GM23248 (cell line): ENCODE data around the gene RNASE9. TPM values are rescaled to one million over a fixed set of nuclear protein-coding genes. Genes with fewer than 3 reads are reported as not detected.
"Not testable (repeated sequence)": the region's sequence is repeated elsewhere in the genome, so short reads cannot be mapped to it uniquely, and the experiment has no call there.

Experiments used
- DNase-seq: peaks from one replicate; pipeline ENCODE4 v3.0.0-alpha.2; 2015
- H2AFZ ChIP-seq: fragments of 200-600 bp; sonication (generic); 2 replicates; pipeline ENCODE4 v1.6.1; 2016; ENCODE audit warnings: antibody characterized with exemption
- H3F3A ChIP-seq: fragments of 200-600 bp; sonication (generic); 2 replicates; pipeline ENCODE4 v1.6.1; 2016; ENCODE audit warnings: mild to moderate bottlenecking, antibody characterized with exemption, mixed run types; ENCODE audit not compliant: insufficient read depth
- H3K27ac ChIP-seq: fragments of 200-600 bp; sonication (generic); 2 replicates; pipeline ENCODE4 v1.5.1; 2016; ENCODE audit warnings: mild to moderate bottlenecking
- H3K27me3 ChIP-seq: fragments of 200-600 bp; sonication (generic); replicated peaks from 2 replicates; pipeline ENCODE4 v1.6.1; 2016; ENCODE audit warnings: mild to moderate bottlenecking; ENCODE audit not compliant: insufficient read depth
- H3K36me3 ChIP-seq: fragments of 200-600 bp; sonication (generic); 2 replicates; pipeline ENCODE4 v1.6.1; 2016; ENCODE audit warnings: low read depth, mild to moderate bottlenecking
- H3K4me1 ChIP-seq: fragments of 200-600 bp; sonication (generic); 2 replicates; pipeline ENCODE4 v1.6.1; 2016; ENCODE audit warnings: mild to moderate bottlenecking; ENCODE audit not compliant: insufficient read depth
- H3K4me2 ChIP-seq: fragments of 200-600 bp; sonication (generic); one replicate; pipeline ENCODE4 v1.6.1; 2016; ENCODE audit warnings: mild to moderate bottlenecking; ENCODE audit not compliant: unreplicated experiment
- H3K4me3 ChIP-seq: fragments of 200-600 bp; sonication (generic); 2 replicates; pipeline ENCODE4 v1.5.1; 2016; ENCODE audit warnings: mild to moderate bottlenecking
- H3K79me2 ChIP-seq: fragments of 200-600 bp; sonication (generic); 2 replicates; pipeline ENCODE4 v1.6.1; 2016; ENCODE audit warnings: mild to moderate bottlenecking; ENCODE audit not compliant: insufficient read depth
- H3K9ac ChIP-seq: fragments of 200-600 bp; sonication (generic); 2 replicates; pipeline ENCODE4 v1.6.1; 2016; ENCODE audit warnings: mild to moderate bottlenecking
- H3K9me2 ChIP-seq: fragments of 200-600 bp; sonication (generic); 2 replicates; pipeline ENCODE4 v1.6.1; 2016; ENCODE audit warnings: mixed run types, mild to moderate bottlenecking, moderate library complexity; ENCODE audit not compliant: insufficient read depth
- H3K9me3 ChIP-seq: fragments of 200-600 bp; sonication (generic); one replicate; pipeline ENCODE4 v1.6.1; 2017; ENCODE audit warnings: low read depth
- H4K20me1 ChIP-seq: fragments of 200-600 bp; sonication (generic); 2 replicates; pipeline ENCODE4 v1.6.0; 2016; ENCODE audit not compliant: insufficient read depth
- EZH2 ChIP-seq: fragments of 200-600 bp; sonication (generic); IDR thresholded peaks from 2 replicates; pipeline ENCODE4 v1.6.1; 2018; ENCODE audit warnings: antibody characterized with exemption, mild to moderate bottlenecking; ENCODE audit not compliant: insufficient read depth, poor library complexity, severe bottlenecking
- EZH2phosphoT487 ChIP-seq: fragments of 200-600 bp; sonication (generic); IDR thresholded peaks from 2 replicates; pipeline ENCODE4 v1.6.1; 2018; ENCODE audit warnings: antibody characterized with exemption, moderate library complexity, mild to moderate bottlenecking, low read depth; ENCODE audit not compliant: insufficient read depth
- WGBS, 2 experiments: methylation state at CpG; one replicate each; pipeline ENCODE4 v1.1.6; 2015 to 2017; ENCODE audit warnings: low lambda C conversion rate in 2 of 2, low coverage in 1 of 2; ENCODE audit errors: missing lambda C conversion rate in 2 of 2; 5-methylcytosine and 5-hydroxymethylcytosine counted together
- in situ Hi-C: fragments of 300-500 bp; cut with MboI; formaldehyde crosslinking; loops from 2 replicates; pipeline ENCODE4 v1.15.0; 2020
- polyA plus RNA-seq: library from polyadenylated mRNA; unstranded; fragments of >200 nt; fragmentation: Nextera tagmentation; extraction: Ambion mirVana; gene quantifications from 2 replicates; pipeline ENCODE4 v1.2.1, GENCODE V29; 2016
- total RNA-seq: library from RNA; depleted of rRNA; stranded (reverse); fragments of >200 nt; shearing (Covaris generic); gene quantifications from 2 replicates; pipeline ENCODE4 v1.2.3, GENCODE V29; 2014

Gene RNASE9
- total and polyA plus RNA-seq, 2 experiments from 2014 or later: not detected

DNA sequence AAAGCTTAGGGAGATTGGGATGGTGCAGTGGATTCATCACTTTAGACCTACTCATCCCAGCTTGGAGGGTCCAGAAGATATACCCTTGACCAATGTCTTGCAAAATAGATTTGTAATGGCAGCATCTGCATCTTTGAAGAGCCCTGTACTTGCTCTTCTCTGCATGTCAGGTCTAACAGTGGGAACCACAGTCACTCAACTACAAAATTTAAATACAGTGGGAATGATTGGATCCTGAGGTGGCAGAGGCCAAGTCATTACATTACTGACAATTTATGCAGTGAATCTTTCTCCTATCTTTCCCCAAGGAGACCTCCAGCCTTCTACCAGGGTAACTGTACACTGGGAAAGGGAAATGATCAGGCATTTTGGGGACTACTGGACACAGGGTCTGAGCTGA lies 8.2 kb upstream of the RNASE9 start:
- no peak for DNase-seq
- 0 out of 2 replicates have a peak, but pooled peaks cover 4% of the 10 kb centered on the region for H3K27me3 ChIP-seq
- H4K20me1 ChIP-seq: no peaks in the 10 kb centered on the region
- no peak overlapping the region for H3K4me2 ChIP-seq
- H3K9me3 ChIP-seq: no peaks in the 10 kb centered on the region
- H3K27ac ChIP-seq: no peak overlapping the region
- no peaks in the 10 kb centered on the region for H3K79me2 ChIP-seq
- H3K4me3 ChIP-seq: no peak overlapping the region
- no peaks in the 10 kb centered on the region for H3K4me1 ChIP-seq
- H3K9me2 ChIP-seq: no peaks in the 10 kb centered on the region
- TF ChIP-seq EZH2phosphoT487 (no peak), EZH2 (no peak)
- H3F3A ChIP-seq: no peaks in the 10 kb centered on the region
- H3K36me3 ChIP-seq: no peaks in the 10 kb centered on the region
- H2AFZ ChIP-seq: no peak overlapping the region
- in situ Hi-C loops: no loop called here
- no peak overlapping the region for H3K9ac ChIP-seq

DNA sequence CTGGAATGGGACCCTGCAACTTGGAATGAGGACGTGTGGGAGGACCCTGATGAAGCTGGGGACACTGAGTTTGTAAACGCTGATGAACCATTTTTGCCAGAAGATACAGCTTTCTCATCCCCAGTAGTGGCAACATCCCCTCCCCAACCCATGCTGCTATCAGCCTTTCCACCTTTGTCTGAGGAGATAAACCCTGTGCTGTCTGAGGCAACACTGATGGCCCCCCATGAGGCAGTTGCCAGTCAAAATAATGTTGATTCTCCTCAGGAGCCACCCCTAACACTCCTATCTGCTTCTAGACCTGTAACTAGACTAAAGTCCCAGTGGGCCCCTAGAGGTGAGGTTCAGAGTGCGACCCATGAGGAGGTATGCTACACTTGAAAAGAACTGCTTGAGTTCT lies 7.5 kb upstream of the RNASE9 start:
- H3F3A ChIP-seq: no peaks in the 10 kb centered on the region
- no peaks in the 10 kb centered on the region for H3K4me1 ChIP-seq
- no peaks in the 10 kb centered on the region for H3K9me3 ChIP-seq
- no peak overlapping the region for H3K4me3 ChIP-seq
- H3K9me2 ChIP-seq: no peaks in the 10 kb centered on the region
- H2AFZ ChIP-seq: no peak overlapping the region
- H3K9ac ChIP-seq: no peak overlapping the region
- WGBS, 2 experiments: 6 to 10% methylated on average over 3 of the region's 3 CpGs
- no peak for DNase-seq
- H4K20me1 ChIP-seq: no peaks in the 10 kb centered on the region
- H3K36me3 ChIP-seq: no peaks in the 10 kb centered on the region
- no peak overlapping the region for H3K4me2 ChIP-seq
- no peak overlapping the region for H3K27ac ChIP-seq
- no peak for TF ChIP-seq EZH2phosphoT487
- no peak for TF ChIP-seq EZH2
- no peaks in the 10 kb centered on the region for H3K79me2 ChIP-seq
- H3K27me3 ChIP-seq: 0 out of 2 replicates have a peak, but pooled peaks cover 4% of the 10 kb centered on the region
- in situ Hi-C loops: no loop called here

DNA sequence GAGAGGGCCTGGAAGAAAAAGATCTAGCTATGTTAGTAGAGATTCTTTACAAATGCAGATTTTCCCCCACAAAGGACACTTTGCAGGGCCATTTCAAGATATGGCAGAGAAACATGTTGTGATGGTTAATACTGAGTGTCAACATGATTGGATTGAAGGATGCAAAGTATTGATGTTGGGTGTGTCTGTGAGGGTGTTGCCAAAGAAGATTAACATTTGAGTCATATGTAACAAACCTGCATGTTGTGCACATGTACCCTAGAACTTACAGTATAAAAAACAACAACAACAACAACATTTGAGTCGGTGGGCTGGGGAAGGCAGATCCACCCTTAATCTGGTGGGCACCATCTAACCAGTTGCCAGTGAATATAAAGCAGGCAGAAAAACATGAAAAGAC lies 6.4 kb upstream of the RNASE9 start:
- H3K9me2 ChIP-seq, H3K4me2 ChIP-seq, H3K9me3 ChIP-seq, H4K20me1 ChIP-seq, H3K27me3 ChIP-seq, H3K79me2 ChIP-seq, in situ Hi-C loops, DNase-seq, H3K27ac ChIP-seq, H3K4me3 ChIP-seq, H3K9ac ChIP-seq, H3K4me1 ChIP-seq, H2AFZ ChIP-seq, H3K36me3 ChIP-seq, H3F3A ChIP-seq: not testable (repeated sequence)
- 0 to 25% methylated on average over 1 of the region's 1 CpG for WGBS, 2 experiments

DNA sequence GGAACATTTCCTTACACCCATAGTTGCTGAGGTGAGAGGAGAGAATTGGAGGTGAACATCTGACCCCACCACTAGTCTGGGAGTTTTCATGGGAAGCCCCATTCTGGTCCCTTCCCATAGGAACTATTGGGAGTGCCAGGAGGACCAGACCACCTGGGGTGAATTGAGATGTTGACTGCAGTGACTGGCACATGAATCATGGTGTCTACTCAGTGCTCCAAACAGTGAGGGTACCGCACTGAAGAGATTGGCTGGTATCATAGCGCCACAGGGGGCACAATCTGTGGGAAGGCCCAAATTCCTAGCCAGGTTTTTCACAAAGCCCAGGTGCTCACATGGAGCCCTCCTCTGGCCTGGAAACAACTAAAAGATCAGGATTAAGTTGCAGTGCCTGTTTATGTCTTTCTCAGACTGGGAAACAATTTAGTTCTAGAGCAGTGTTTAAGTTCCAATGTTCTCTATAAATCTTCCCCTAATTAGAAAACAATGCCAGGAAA lies 3.7 kb upstream of the RNASE9 start:
- no peaks in the 10 kb centered on the region for H3K36me3 ChIP-seq
- no peak overlapping the region for H3K9ac ChIP-seq
- H3K9me3 ChIP-seq: no peaks in the 10 kb centered on the region
- no peaks in the 10 kb centered on the region for H3K4me1 ChIP-seq
- H2AFZ ChIP-seq: no peak overlapping the region
- no peaks in the 10 kb centered on the region for H3F3A ChIP-seq
- 0 out of 2 replicates have a peak, but pooled peaks cover 4% of the 10 kb centered on the region for H3K27me3 ChIP-seq
- 69 to 74% methylated on average over 2 of the region's 2 CpGs for WGBS, 2 experiments
- in situ Hi-C loops: no loop called here
- no peak overlapping the region for H3K4me3 ChIP-seq
- H4K20me1 ChIP-seq: no peaks in the 10 kb centered on the region
- DNase-seq: no peak
- no peak overlapping the region for H3K27ac ChIP-seq
- no peak for TF ChIP-seq EZH2
- TF ChIP-seq EZH2phosphoT487: no peak
- H3K4me2 ChIP-seq: no peak overlapping the region
- no peaks in the 10 kb centered on the region; the same call in 1 of the 2 replicates for H3K9me2 ChIP-seq
- H3K79me2 ChIP-seq: no peaks in the 10 kb centered on the region

GRCh38 chr14:20563971-20564370 lies 3.1 kb upstream of the RNASE9 start:
- Histone ChIP-seq H3K36me3 (no peaks in the 10 kb centered on the region), H2AFZ (no peak overlapping the region), H4K20me1 (no peaks in the 10 kb centered on the region), H3K9ac (no peak overlapping the region), H3K4me2 (no peak overlapping the region), H3K4me1 (no peaks in the 10 kb centered on the region), H3K27me3 (0 out of 2 replicates have a peak, but pooled peaks cover 4% of the 10 kb centered on the region), H3K4me3 (no peak overlapping the region), H3F3A (no peaks in the 10 kb centered on the region), H3K9me2 (no peaks in the 10 kb centered on the region; the same call in 1 of the 2 replicates), H3K79me2 (no peaks in the 10 kb centered on the region), H3K9me3 (no peaks in the 10 kb centered on the region), H3K27ac (no peak overlapping the region)
- no peak for DNase-seq
- no peak for TF ChIP-seq EZH2phosphoT487
- TF ChIP-seq EZH2: no peak
- WGBS, 2 experiments: 0% methylated on average over 1 of the region's 1 CpG
- in situ Hi-C loops: no loop called here
